GM23338 (cell line): Measurements from ENCODE around the gene SPARC. TPM values are rescaled to one million over a fixed set of nuclear protein-coding genes. Genes with fewer than 3 reads are reported as not detected.
A peak's percentile ranks its signal among the peaks of the same experiment; 100 is the strongest.

Source experiments
- ATAC-seq: fragments of 200-7000 bp; cut with Tn5 transposase; 3 replicates; pipeline ENCODE4 v1.9.1; 2020
- DNase-seq: peaks from one replicate; pipeline ENCODE4 v3.0.0-alpha.2; 2015; ENCODE audit warnings: low spot score
- H2AFZ ChIP-seq: fragments of 200-600 bp; sonication (generic); 2 replicates; pipeline ENCODE4 v1.8.0; 2016; ENCODE audit warnings: antibody characterized with exemption, mild to moderate bottlenecking, moderate library complexity
- H3F3A ChIP-seq: fragments of 200-600 bp; sonication (generic); replicated peaks from 2 replicates; pipeline ENCODE4 v1.8.0; 2017; ENCODE audit warnings: antibody characterized with exemption, mixed run types, low read depth
- H3K27ac ChIP-seq: fragments of 200-600 bp; sonication (generic); 2 replicates; pipeline ENCODE4 v1.6.1; 2016; ENCODE audit warnings: low read depth
- H3K27me3 ChIP-seq: fragments of 200-600 bp; sonication (generic); 2 replicates; pipeline ENCODE4 v1.8.0; 2016; ENCODE audit warnings: mild to moderate bottlenecking, mixed run types, moderate library complexity; ENCODE audit not compliant: insufficient read depth
- H3K36me3 ChIP-seq: fragments of 200-600 bp; sonication (generic); 2 replicates; pipeline ENCODE4 v1.8.0; 2016; ENCODE audit warnings: mild to moderate bottlenecking; ENCODE audit not compliant: insufficient read depth
- H3K4me1 ChIP-seq: fragments of 200-600 bp; sonication (generic); 2 replicates; pipeline ENCODE4 v1.8.0; 2016; ENCODE audit warnings: mild to moderate bottlenecking, moderate library complexity; ENCODE audit not compliant: insufficient read depth
- H3K4me2 ChIP-seq: fragments of 200-600 bp; sonication (generic); 2 replicates; pipeline ENCODE4 v1.7.1; 2017; ENCODE audit warnings: mixed run types
- H3K4me3 ChIP-seq: fragments of 200-600 bp; sonication (generic); 2 replicates; pipeline ENCODE4 v1.6.1; 2016; ENCODE audit warnings: mixed run types
- H3K79me2 ChIP-seq: fragments of 200-600 bp; sonication (generic); replicated peaks from 2 replicates; pipeline ENCODE4 v1.8.0; 2017; ENCODE audit warnings: mild to moderate bottlenecking; ENCODE audit not compliant: insufficient read depth
- H3K9me2 ChIP-seq: fragments of 200-600 bp; sonication (generic); 2 replicates; pipeline ENCODE4 v1.8.0; 2017; ENCODE audit not compliant: insufficient read depth
- H4K20me1 ChIP-seq: fragments of 200-600 bp; sonication (generic); replicated peaks from 2 replicates; pipeline ENCODE4 v1.8.0; 2017; ENCODE audit warnings: mild to moderate bottlenecking; ENCODE audit not compliant: insufficient read depth
- H3K27ac Mint-ChIP-seq: 2 replicates; pipeline ENCODE4 v1.8.0; 2020; ENCODE audit warnings: inconsistent platforms, mild to moderate bottlenecking, moderate library complexity, mixed read lengths
- H3K27me3 Mint-ChIP-seq: 3 replicates; pipeline ENCODE4 v1.8.0; 2022; ENCODE audit warnings: low read depth, mild to moderate bottlenecking, moderate library complexity, mixed read lengths, inconsistent platforms; ENCODE audit not compliant: insufficient read depth, poor library complexity
- H3K36me3 Mint-ChIP-seq: 3 replicates; pipeline ENCODE4 v1.8.0; 2021; ENCODE audit warnings: low read depth, mild to moderate bottlenecking, inconsistent platforms, moderate library complexity, mixed read lengths
- H3K4me1 Mint-ChIP-seq: 3 replicates; pipeline ENCODE4 v1.8.0; 2020; ENCODE audit warnings: mild to moderate bottlenecking, inconsistent platforms, mixed read lengths
- H3K4me3 Mint-ChIP-seq: 3 replicates; pipeline ENCODE4 v1.8.0; 2021; ENCODE audit warnings: moderate library complexity, mild to moderate bottlenecking, inconsistent platforms, mixed read lengths
- H3K9me3 Mint-ChIP-seq: 3 replicates; pipeline ENCODE4 v1.8.0; 2020; ENCODE audit warnings: moderate library complexity, mild to moderate bottlenecking, inconsistent platforms, mixed read lengths
- EZH2 ChIP-seq: fragments of 200-600 bp; sonication (generic); IDR thresholded peaks from one replicate; pipeline ENCODE4 v1.8.0; 2017; ENCODE audit warnings: antibody characterized with exemption, mild to moderate bottlenecking, low read depth; ENCODE audit not compliant: unreplicated experiment
- EZH2phosphoT487 ChIP-seq: fragments of 200-600 bp; sonication (generic); IDR thresholded peaks from one replicate; pipeline ENCODE4 v1.8.1; 2018; ENCODE audit warnings: antibody characterized with exemption; ENCODE audit not compliant: unreplicated experiment
- JUNB ChIP-seq: IDR thresholded peaks from one replicate; pipeline ENCODE4 v1.6.1; 2016; ENCODE audit warnings: antibody characterized with exemption; ENCODE audit not compliant: unreplicated experiment
- NANOG ChIP-seq: IDR thresholded peaks from 2 replicates; pipeline ENCODE4 v1.6.1; 2016; ENCODE audit warnings: antibody characterized with exemption, borderline replicate concordance
- POLR2AphosphoS5 ChIP-seq: IDR thresholded peaks from 2 replicates; pipeline ENCODE4 v1.6.1; 2016; ENCODE audit warnings: antibody characterized with exemption, low read depth
- STAT1 ChIP-seq: IDR thresholded peaks from one replicate; pipeline ENCODE4 v1.6.1; 2016; ENCODE audit warnings: antibody characterized with exemption; ENCODE audit not compliant: unreplicated experiment
- ZNF114 ChIP-seq: fragments of 250-450 bp; sonication (Bioruptor Pico); IDR thresholded peaks from 2 replicates; pipeline ENCODE4 v1.5.0; 2020; ENCODE audit warnings: mild to moderate bottlenecking, moderate library complexity
- ZNF331 ChIP-seq: fragments of 250-450 bp; sonication (Bioruptor Pico); IDR thresholded peaks from 2 replicates; pipeline ENCODE4 v1.5.0; 2020; ENCODE audit warnings: low read depth, mild to moderate bottlenecking, moderate library complexity
- polyA plus RNA-seq: library from polyadenylated mRNA; unstranded; fragments of >200 nt; fragmentation: Nextera tagmentation; extraction: Ambion mirVana; gene quantifications from 2 replicates; pipeline ENCODE4 v1.2.1, GENCODE V29; 2016
- total RNA-seq: library from RNA; depleted of rRNA; stranded (reverse); fragments of >200 nt; shearing (Covaris generic); gene quantifications from 2 replicates; pipeline ENCODE4 v1.2.3, GENCODE V29; 2014
- TF ChIP-seq, protein P1 (sequence below): fragments of 250-450 bp; sonication (Bioruptor Pico); IDR thresholded peaks from 2 replicates; pipeline ENCODE4 v1.5.0; 2020; ENCODE audit warnings: mild to moderate bottlenecking, moderate library complexity
- TF ChIP-seq, protein P2 (sequence below): IDR thresholded peaks from one replicate; pipeline ENCODE4 v1.6.1; 2018; ENCODE audit warnings: antibody characterized with exemption; ENCODE audit not compliant: unreplicated experiment
- TF ChIP-seq, protein P3 (sequence below), 2 experiments: fragments of 200-600 bp in 1 of 2; sonication (generic) in 1 of 2; conservative IDR thresholded peaks; 2 replicates each; pipeline versions ENCODE4 v1.5.1 to v1.6.1; 2016 to 2017; ENCODE audit warnings: antibody characterized with exemption in 2 of 2, low read depth in 2 of 2, mild to moderate bottlenecking in 2 of 2, moderate library complexity in 1 of 2

SPARC gene
- total and polyA plus RNA-seq, 2 experiments from 2014 or later, result 218 to 225 TPM

DNA sequence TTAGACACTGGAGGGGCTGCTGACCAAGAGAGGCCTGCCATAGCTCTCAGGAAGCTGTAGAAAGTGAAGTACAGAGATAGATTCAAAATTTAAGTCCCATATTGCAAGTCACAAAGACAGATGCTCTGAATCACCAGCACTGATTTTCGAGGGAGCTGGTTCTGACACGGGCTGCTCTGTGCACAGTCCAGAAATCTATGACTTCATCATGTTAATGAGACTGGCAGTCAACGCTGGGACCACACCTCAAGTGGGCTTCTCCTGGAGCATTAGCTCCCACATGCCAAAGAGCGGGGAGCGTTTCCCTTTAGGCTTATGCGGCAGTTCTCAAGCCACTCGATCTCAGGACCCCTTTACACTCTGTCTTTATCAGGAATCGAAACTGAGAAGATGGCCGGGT, 61.4 kb downstream of the SPARC start:
- Histone ChIP-seq H3K4me3 (no peak overlapping the region), H3K36me3 (no peaks in the 10 kb centered on the region), H3K4me1 (peaks cover 6% of the 10 kb centered on the region), H4K20me1 (no peaks in the 10 kb centered on the region), H3K27ac (no peak overlapping the region), H3K9me2 (no peaks in the 10 kb centered on the region), H3F3A (no peaks in the 10 kb centered on the region), H3K79me2 (no peaks in the 10 kb centered on the region), H3K27me3 (no peaks in the 10 kb centered on the region), H2AFZ (no peak overlapping the region; the same call in 1 of the 2 replicates), H3K4me2 (no peak overlapping the region)
- Mint-ChIP-seq H3K27me3 (peaks cover 5% of the 10 kb centered on the region), H3K4me1 (peaks cover 16% of the 10 kb centered on the region), H3K4me3 (no peak overlapping the region), H3K27ac (no peak overlapping the region), H3K36me3 (no peaks in the 10 kb centered on the region), H3K9me3 (no peaks in the 10 kb centered on the region)
- DNase-seq (no peak), ATAC-seq (no peak)
- TF ChIP-seq ZNF331 (CRISPR knock-in tag) (no peak), EZH2 (no peak), NANOG (no peak)
- TF ChIP-seq, protein P1, sequence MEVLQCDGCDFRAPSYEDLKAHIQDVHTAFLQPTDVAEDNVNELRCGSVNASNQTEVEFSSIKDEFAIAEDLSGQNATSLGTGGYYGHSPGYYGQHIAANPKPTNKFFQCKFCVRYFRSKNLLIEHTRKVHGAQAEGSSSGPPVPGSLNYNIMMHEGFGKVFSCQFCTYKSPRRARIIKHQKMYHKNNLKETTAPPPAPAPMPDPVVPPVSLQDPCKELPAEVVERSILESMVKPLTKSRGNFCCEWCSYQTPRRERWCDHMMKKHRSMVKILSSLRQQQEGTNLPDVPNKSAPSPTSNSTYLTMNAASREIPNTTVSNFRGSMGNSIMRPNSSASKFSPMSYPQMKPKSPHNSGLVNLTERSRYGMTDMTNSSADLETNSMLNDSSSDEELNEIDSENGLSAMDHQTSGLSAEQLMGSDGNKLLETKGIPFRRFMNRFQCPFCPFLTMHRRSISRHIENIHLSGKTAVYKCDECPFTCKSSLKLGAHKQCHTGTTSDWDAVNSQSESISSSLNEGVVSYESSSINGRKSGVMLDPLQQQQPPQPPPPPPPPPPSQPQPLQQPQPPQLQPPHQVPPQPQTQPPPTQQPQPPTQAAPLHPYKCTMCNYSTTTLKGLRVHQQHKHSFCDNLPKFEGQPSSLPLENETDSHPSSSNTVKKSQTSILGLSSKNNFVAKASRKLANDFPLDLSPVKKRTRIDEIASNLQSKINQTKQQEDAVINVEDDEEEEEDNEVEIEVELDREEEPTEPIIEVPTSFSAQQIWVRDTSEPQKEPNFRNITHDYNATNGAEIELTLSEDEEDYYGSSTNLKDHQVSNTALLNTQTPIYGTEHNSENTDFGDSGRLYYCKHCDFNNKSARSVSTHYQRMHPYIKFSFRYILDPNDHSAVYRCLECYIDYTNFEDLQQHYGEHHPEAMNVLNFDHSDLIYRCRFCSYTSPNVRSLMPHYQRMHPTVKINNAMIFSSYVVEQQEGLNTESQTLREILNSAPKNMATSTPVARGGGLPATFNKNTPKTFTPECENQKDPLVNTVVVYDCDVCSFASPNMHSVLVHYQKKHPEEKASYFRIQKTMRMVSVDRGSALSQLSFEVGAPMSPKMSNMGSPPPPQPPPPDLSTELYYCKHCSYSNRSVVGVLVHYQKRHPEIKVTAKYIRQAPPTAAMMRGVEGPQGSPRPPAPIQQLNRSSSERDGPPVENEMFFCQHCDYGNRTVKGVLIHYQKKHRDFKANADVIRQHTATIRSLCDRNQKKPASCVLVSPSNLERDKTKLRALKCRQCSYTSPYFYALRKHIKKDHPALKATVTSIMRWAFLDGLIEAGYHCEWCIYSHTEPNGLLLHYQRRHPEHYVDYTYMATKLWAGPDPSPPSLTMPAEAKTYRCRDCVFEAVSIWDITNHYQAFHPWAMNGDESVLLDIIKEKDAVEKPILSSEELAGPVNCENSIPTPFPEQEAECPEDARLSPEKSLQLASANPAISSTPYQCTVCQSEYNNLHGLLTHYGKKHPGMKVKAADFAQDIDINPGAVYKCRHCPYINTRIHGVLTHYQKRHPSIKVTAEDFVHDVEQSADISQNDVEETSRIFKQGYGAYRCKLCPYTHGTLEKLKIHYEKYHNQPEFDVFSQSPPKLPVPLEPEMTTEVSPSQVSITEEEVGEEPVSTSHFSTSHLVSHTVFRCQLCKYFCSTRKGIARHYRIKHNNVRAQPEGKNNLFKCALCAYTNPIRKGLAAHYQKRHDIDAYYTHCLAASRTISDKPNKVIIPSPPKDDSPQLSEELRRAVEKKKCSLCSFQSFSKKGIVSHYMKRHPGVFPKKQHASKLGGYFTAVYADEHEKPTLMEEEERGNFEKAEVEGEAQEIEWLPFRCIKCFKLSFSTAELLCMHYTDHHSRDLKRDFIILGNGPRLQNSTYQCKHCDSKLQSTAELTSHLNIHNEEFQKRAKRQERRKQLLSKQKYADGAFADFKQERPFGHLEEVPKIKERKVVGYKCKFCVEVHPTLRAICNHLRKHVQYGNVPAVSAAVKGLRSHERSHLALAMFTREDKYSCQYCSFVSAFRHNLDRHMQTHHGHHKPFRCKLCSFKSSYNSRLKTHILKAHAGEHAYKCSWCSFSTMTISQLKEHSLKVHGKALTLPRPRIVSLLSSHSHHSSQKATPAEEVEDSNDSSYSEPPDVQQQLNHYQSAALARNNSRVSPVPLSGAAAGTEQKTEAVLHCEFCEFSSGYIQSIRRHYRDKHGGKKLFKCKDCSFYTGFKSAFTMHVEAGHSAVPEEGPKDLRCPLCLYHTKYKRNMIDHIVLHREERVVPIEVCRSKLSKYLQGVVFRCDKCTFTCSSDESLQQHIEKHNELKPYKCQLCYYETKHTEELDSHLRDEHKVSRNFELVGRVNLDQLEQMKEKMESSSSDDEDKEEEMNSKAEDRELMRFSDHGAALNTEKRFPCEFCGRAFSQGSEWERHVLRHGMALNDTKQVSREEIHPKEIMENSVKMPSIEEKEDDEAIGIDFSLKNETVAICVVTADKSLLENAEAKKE (CRISPR knock-in tag), result no peak

DNA sequence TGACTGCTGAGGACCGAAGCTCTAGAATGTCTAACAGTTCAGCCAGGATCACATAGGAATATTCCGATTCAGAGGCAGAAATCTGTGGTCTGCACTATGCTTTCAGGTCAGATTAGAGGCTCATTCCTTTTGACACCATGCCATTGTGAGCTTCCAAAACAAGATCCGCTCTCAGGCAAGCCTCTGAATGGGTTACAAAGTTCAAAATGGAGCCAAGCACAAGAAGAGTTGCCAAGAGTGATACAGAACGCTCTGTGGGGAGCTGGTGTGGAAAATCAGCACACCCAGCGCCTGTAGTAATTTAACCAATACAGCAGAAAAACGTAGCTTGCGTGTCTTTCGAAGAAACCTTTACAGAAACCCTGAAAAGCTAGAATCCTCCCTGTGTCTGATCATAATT, 62.2 kb downstream of the SPARC start:
- no peaks in the 10 kb centered on the region for H3K9me3 Mint-ChIP-seq
- H3K4me1 ChIP-seq, result peaks cover 14% of the 10 kb centered on the region
- no peaks in the 10 kb centered on the region for H3K27me3 ChIP-seq
- H3K27ac Mint-ChIP-seq, result peak overlapping the region; percentile 36; the same call in 1 of the 2 replicates
- no peaks in the 10 kb centered on the region for H4K20me1 ChIP-seq
- no peaks in the 10 kb centered on the region for H3K36me3 ChIP-seq
- H3K4me3 Mint-ChIP-seq, result no peak overlapping the region
- no peak for ATAC-seq
- H2AFZ ChIP-seq, result 0 out of 2 replicates have a peak overlapping the region, but pooled peaks have one; percentile 84
- H3K9me2 ChIP-seq, result no peaks in the 10 kb centered on the region
- no peak overlapping the region for H3K27ac ChIP-seq
- H3K27me3 Mint-ChIP-seq, result peaks cover 5% of the 10 kb centered on the region
- H3K4me2 ChIP-seq, result no peak overlapping the region
- no peak for DNase-seq
- peaks cover 24% of the 10 kb centered on the region for H3K4me1 Mint-ChIP-seq
- no peaks in the 10 kb centered on the region for H3F3A ChIP-seq
- H3K36me3 Mint-ChIP-seq, result no peaks in the 10 kb centered on the region
- no peaks in the 10 kb centered on the region for H3K79me2 ChIP-seq
- H3K4me3 ChIP-seq, result no peak overlapping the region
- TF ChIP-seq POLR2AphosphoS5, result no peak
- no peak for TF ChIP-seq STAT1
- no peak for TF ChIP-seq EZH2phosphoT487
- no peak for TF ChIP-seq EZH2
- no peak for TF ChIP-seq NANOG
- TF ChIP-seq, protein P2, sequence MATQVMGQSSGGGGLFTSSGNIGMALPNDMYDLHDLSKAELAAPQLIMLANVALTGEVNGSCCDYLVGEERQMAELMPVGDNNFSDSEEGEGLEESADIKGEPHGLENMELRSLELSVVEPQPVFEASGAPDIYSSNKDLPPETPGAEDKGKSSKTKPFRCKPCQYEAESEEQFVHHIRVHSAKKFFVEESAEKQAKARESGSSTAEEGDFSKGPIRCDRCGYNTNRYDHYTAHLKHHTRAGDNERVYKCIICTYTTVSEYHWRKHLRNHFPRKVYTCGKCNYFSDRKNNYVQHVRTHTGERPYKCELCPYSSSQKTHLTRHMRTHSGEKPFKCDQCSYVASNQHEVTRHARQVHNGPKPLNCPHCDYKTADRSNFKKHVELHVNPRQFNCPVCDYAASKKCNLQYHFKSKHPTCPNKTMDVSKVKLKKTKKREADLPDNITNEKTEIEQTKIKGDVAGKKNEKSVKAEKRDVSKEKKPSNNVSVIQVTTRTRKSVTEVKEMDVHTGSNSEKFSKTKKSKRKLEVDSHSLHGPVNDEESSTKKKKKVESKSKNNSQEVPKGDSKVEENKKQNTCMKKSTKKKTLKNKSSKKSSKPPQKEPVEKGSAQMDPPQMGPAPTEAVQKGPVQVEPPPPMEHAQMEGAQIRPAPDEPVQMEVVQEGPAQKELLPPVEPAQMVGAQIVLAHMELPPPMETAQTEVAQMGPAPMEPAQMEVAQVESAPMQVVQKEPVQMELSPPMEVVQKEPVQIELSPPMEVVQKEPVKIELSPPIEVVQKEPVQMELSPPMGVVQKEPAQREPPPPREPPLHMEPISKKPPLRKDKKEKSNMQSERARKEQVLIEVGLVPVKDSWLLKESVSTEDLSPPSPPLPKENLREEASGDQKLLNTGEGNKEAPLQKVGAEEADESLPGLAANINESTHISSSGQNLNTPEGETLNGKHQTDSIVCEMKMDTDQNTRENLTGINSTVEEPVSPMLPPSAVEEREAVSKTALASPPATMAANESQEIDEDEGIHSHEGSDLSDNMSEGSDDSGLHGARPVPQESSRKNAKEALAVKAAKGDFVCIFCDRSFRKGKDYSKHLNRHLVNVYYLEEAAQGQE, result no peak
- TF ChIP-seq, protein P3, sequence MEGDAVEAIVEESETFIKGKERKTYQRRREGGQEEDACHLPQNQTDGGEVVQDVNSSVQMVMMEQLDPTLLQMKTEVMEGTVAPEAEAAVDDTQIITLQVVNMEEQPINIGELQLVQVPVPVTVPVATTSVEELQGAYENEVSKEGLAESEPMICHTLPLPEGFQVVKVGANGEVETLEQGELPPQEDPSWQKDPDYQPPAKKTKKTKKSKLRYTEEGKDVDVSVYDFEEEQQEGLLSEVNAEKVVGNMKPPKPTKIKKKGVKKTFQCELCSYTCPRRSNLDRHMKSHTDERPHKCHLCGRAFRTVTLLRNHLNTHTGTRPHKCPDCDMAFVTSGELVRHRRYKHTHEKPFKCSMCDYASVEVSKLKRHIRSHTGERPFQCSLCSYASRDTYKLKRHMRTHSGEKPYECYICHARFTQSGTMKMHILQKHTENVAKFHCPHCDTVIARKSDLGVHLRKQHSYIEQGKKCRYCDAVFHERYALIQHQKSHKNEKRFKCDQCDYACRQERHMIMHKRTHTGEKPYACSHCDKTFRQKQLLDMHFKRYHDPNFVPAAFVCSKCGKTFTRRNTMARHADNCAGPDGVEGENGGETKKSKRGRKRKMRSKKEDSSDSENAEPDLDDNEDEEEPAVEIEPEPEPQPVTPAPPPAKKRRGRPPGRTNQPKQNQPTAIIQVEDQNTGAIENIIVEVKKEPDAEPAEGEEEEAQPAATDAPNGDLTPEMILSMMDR (conservative IDR thresholded peaks at IDR 0.05; ENCODE audit: low read depth in 2 of 2), result no peak
- no peak for TF ChIP-seq JUNB
- no peak for TF ChIP-seq ZNF114 (CRISPR knock-in tag)
- no peak for TF ChIP-seq ZNF331 (CRISPR knock-in tag)
